ENCODE data around the gene TELO2. TPM values are rescaled to one million over a fixed set of nuclear protein-coding genes. Genes with fewer than 3 reads are reported as not detected.

TELO2 gene
- total RNA-seq, 2 experiments from 2014 or later = 48.1 to 60.0 TPM

DNA sequence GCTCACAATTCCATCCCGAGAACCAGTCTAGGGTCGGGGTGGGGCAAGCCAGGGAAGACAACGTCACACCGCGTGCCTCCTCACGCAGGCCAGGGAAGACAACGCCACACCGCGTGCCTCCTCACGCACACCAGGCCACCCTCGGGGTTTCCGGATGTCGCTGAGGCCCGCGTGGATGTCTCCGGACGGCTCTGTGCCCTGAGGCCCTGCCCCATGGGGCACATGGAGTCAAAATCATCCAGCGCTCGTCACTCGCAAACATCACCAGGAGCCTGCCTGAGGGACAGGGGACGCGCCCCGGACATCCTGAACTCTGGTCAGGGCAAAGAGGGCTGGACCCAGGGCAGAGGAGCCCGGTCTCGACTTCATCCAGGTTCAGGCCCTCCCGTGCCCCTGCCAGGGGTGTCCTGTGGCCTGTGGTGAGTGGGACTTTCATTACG is 44.0 kb downstream of the TELO2 start:
- H3K9me3 Mint-ChIP-seq (ENCODE audit: low read depth) = no peaks in the 10 kb centered on the region
- DNase-seq (no peak), ATAC-seq (no peak)
- peaks cover 45% of the 10 kb centered on the region for H3K36me3 Mint-ChIP-seq (ENCODE audit: low read depth)
- peaks cover 56% of the 10 kb centered on the region for H3K4me1 Mint-ChIP-seq
- peak overlapping the region; percentile 94 for H3K27ac Mint-ChIP-seq
- CTCF ChIA-PET = interaction anchor here (0.9 kb wide), 1 partner anchor 23 kb away, joined by 4 read pairs; no protein-coding TSS in a partner anchor
- intact Hi-C loops (cut with DNase I, micrococcal nuclease) = loop anchor here in 1 of 2 experiments (5.0 kb wide), 1 partner anchor 75 kb away; the partner anchor contains the start of genes CRAMP1 and IFT140
- H3K27me3 Mint-ChIP-seq = no peaks in the 10 kb centered on the region
- peak overlapping the region; percentile 95 for H3K4me3 Mint-ChIP-seq
- POLR2A ChIA-PET = no interaction called here

DNA sequence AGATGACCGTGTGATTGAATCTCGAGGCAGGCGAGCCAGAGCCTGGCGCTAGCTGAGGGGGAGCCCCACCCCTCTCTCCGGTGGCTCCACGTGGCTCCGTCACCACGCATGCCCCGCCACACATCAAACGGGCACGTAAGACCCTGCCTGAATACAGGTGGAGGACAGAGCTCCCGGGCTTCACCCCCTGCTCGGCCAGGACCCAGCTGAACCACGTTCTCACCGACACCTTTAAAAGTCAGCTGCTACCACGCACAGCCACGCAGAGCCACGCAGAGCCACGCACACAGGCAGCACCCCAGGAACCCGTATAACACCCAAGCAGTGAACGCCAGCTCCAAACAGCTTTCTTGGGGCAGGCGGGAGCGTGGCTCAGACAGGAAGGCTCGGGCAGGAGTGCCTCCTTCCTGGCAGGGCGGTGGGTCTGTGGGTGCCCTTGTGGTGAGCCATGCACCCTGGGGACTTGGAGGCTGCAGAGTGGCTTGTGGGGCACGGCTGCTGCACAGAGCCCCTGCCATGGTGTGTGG is 44.7 kb downstream of the TELO2 start:
- DNase-seq (peak; percentile 60), ATAC-seq (peak; percentile 3)
- POLR2A ChIA-PET = no interaction called here
- H3K9me3 Mint-ChIP-seq (ENCODE audit: low read depth) = no peaks in the 10 kb centered on the region
- H3K27ac Mint-ChIP-seq = peak overlapping the region; percentile 94
- intact Hi-C loops (cut with DNase I, micrococcal nuclease) = loop anchor here in 1 of 2 experiments (5.0 kb wide), 1 partner anchor 74 kb away; the partner anchor contains the start of genes CRAMP1 and IFT140
- no peaks in the 10 kb centered on the region for H3K27me3 Mint-ChIP-seq
- peak overlapping the region; percentile 95 for H3K4me3 Mint-ChIP-seq
- CTCF ChIA-PET = interaction anchor here (0.7 to 1.3 kb wide), 3 partner anchors 24 to 178 kb away, joined by 3 to 4 read pairs (median 4); no protein-coding TSS in a partner anchor
- H3K4me1 Mint-ChIP-seq = peaks cover 57% of the 10 kb centered on the region
- peaks cover 46% of the 10 kb centered on the region for H3K36me3 Mint-ChIP-seq (ENCODE audit: low read depth)

DNA sequence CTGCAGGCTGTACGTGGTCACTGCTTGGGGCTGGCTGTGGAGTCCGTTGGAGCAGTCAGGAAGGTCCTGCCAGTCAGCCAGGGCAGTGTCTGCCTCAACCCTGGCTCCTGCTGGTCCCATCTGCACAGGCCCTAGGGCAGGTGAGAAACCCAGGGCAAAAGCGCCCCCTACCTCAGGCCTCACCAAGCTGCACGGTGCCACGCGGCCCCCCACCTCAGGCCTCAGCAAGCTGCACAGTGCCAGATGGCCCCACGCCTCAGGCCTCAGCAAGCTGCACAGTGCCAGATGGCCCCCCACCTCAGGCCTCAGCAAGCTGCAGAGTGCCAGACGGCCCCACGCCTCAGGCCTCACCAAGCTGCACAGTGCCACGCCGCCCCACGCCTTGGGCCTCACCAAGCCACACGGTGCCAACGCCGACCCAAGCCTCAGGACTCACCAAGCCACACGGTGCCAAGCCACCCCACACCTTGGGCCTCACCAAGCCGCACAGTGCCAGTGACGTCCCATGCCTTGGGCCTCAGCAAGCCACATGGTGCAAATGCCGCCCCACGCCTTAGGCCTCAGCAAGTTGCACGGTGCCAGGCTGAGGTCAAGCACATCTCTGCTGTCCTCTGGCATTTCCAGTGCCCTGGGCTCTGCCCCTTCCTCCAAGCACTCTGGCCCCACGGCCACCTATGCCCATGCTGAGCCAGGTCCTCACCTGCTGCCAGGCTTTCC is 45.8 kb downstream of the TELO2 start:
- ChIA-PET POLR2A (no interaction called here), CTCF (interaction anchor here (1.3 kb wide), 1 partner anchor 174 kb away, joined by 4 read pairs; no protein-coding TSS in a partner anchor)
- peak; percentile 70 for DNase-seq
- H3K4me1 Mint-ChIP-seq = peaks cover 62% of the 10 kb centered on the region
- H3K27ac Mint-ChIP-seq = peak overlapping the region; percentile 94
- ATAC-seq = peak; percentile 13
- peak overlapping the region; percentile 95 for H3K4me3 Mint-ChIP-seq
- intact Hi-C loops (cut with DNase I, micrococcal nuclease) = loop anchor here in 1 of 2 experiments (5.0 kb wide), 1 partner anchor 73 kb away; the partner anchor contains the start of genes CRAMP1 and IFT140
- no peaks in the 10 kb centered on the region for H3K27me3 Mint-ChIP-seq
- no peaks in the 10 kb centered on the region for H3K9me3 Mint-ChIP-seq (ENCODE audit: low read depth)
- peaks cover 53% of the 10 kb centered on the region for H3K36me3 Mint-ChIP-seq (ENCODE audit: low read depth)

DNA sequence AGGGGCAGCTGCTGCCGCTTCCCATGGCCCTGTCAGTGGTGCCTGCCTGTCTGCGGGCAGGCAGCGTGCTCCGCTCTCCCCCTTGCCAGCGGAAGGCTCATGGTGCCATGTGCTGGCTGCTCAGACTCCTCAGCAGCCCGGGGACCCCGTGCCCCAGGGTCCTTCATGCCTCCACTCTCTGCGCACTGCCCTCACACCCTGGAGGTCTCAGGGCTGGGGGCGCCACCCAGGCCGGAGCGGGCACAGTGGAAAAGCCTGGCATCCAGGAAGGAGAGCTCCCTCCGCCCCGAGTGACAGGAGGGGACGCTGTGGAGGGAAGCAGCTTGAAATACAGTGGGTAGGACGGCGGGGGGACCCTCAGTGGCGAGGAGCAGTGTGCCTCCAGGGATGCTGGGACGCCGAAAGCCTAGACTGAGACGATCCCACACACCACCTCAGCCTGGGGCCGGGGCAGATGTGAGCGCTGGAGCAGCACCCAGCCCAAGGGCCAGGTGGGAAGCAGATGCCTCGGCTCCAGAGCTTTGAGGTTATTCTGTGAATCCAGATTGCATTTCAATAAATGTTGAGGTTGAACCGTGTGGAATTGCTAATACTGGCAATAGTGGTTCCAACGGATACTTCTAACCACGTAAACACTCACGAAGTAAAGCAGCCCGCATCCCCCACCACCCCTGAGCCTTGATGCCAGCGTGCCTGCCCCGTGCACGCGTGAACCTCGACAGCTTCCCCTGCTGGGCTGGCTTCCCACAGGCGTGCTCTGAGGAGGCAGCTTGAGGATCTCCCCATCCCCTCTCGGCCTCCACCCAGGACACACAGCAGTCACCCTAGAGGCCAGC is 46.8 kb downstream of the TELO2 start:
- ChIA-PET POLR2A (no interaction called here), CTCF (no interaction called here)
- DNase-seq = no peak
- ATAC-seq = no peak
- Mint-ChIP-seq H3K36me3 (ENCODE audit: low read depth) (peaks cover 48% of the 10 kb centered on the region), H3K4me3 (no peak overlapping the region), H3K27ac (peak overlapping the region; percentile 47), H3K9me3 (ENCODE audit: low read depth) (no peaks in the 10 kb centered on the region), H3K4me1 (peaks cover 71% of the 10 kb centered on the region), H3K27me3 (no peaks in the 10 kb centered on the region)
- intact Hi-C loops (cut with DNase I, micrococcal nuclease) = loop anchor here in 1 of 2 experiments (5.0 to 10.0 kb wide), 2 partner anchors 72 to 175 kb away; partner anchors contain the start of genes CRAMP1 and IFT140

DNA sequence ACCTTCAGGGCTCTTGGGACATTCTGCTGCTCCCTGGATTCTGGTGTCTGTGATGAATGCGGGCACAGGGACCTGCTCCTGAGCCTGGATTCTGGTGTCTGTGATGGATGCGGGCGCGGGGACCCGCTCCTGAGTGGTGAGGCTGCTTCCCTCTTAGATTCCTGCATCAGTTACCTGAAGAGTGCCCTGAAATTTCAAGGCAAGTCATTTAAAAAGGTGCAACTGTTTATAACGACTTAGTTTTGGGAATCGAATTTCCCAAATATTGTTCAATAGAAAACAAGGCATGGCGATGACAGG is 47.3 kb downstream of the TELO2 start:
- Mint-ChIP-seq H3K36me3 (ENCODE audit: low read depth) (peaks cover 46% of the 10 kb centered on the region), H3K4me3 (no peak overlapping the region), H3K9me3 (ENCODE audit: low read depth) (no peaks in the 10 kb centered on the region), H3K4me1 (peaks cover 77% of the 10 kb centered on the region), H3K27ac (peak overlapping the region; percentile 76), H3K27me3 (no peaks in the 10 kb centered on the region)
- ChIA-PET CTCF (no interaction called here), POLR2A (no interaction called here)
- intact Hi-C loops (cut with DNase I, micrococcal nuclease) = loop anchor here in 1 of 2 experiments (10.0 kb wide), 1 partner anchor 176 kb away; no protein-coding TSS in a partner anchor
- ATAC-seq (no peak), DNase-seq (no peak)

DNA sequence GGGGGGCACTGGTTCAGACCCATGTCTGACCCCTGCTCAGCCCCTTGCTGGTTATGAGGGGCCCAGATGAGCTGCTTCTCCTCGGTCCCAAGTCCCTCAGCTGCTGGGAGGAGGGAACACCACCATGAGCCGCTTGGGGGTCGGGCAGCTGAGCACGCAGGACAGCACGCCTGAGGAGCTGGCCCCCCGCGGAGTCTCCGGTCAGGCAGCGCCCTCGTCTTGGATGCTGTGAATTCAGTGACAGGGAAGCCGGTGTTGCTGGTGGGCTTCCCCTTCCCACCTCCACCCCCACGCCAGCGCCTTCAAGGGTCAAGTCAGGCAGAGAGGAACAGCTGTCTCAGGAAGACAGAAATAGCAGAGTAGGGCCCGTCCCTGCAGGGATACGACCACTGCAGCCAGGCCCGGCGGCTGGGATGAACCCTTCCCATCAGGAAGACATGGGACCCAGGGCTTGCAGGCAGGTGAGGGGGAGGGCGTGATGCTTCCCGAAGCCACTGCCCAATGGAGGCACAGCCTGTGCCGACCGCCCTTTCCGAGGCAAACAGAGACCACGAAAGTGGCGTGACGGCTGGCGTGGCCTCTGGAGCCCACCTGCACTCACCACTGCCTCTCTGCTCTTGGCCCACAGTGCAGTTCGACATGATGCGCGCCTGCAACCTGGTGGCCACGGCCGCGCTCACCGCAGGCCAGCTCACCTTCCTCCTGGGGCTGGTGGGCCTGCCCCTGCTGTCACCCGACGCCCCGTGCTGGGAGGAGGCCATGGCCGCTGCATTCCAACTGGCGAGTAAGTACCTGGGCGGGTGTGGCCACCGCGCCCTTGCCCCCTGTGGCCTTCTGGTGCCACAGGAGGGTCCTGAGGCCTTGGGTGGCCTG is 48.4 kb downstream of the TELO2 start:
- peaks cover 44% of the 10 kb centered on the region for H3K36me3 Mint-ChIP-seq (ENCODE audit: low read depth)
- no peak for ATAC-seq
- CTCF ChIA-PET = interaction anchor here (0.5 kb wide), 1 partner anchor 267 kb away, joined by 3 read pairs; no protein-coding TSS in a partner anchor
- no peak overlapping the region for H3K4me3 Mint-ChIP-seq
- H3K27me3 Mint-ChIP-seq = no peaks in the 10 kb centered on the region
- peak overlapping the region; percentile 51 for H3K27ac Mint-ChIP-seq
- H3K4me1 Mint-ChIP-seq = peaks cover 82% of the 10 kb centered on the region
- intact Hi-C loops (cut with DNase I, micrococcal nuclease) = loop anchor here (2.0 to 10.0 kb wide), 5 partner anchors 121 to 233 kb away; partner anchors contain the start of genes EME2 (in 1 of the 2), MAPK8IP3 (in 1 of the 2), MRPS34 (in 1 of the 2) and UBE2I (in 1 of the 2)
- H3K9me3 Mint-ChIP-seq (ENCODE audit: low read depth) = no peaks in the 10 kb centered on the region
- DNase-seq = no peak
- POLR2A ChIA-PET = no interaction called here

DNA sequence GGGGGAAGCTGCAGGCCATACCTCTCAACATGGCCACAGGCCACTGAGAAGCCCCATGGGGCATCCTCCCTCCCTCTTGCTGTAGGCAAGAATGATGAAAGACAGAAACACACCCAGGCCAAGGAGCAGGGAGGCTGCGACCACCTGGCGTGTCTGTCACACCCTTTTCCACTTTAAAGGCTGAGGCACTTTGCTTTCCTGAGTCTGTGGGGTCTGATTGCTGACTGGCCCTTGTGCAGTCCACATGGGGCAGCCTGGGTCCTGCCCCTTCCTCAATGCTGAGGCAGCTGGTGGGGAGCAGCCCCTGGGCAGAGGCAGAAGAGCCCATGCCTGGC is 49.0 kb downstream of the TELO2 start:
- Mint-ChIP-seq H3K4me3 (no peak overlapping the region), H3K36me3 (ENCODE audit: low read depth) (peaks cover 42% of the 10 kb centered on the region), H3K9me3 (ENCODE audit: low read depth) (no peaks in the 10 kb centered on the region), H3K4me1 (peaks cover 82% of the 10 kb centered on the region), H3K27ac (peak overlapping the region; percentile 99), H3K27me3 (no peaks in the 10 kb centered on the region)
- no peak for ATAC-seq
- ChIA-PET POLR2A (no interaction called here), CTCF (interaction anchor here (0.5 kb wide), 1 partner anchor 268 kb away, joined by 3 read pairs; no protein-coding TSS in a partner anchor)
- DNase-seq = no peak
- intact Hi-C loops (cut with DNase I, micrococcal nuclease) = loop anchor here (2.0 to 10.0 kb wide), 5 partner anchors 121 to 233 kb away; partner anchors contain the start of genes EME2 (in 1 of the 2), MAPK8IP3 (in 1 of the 2), MRPS34 (in 1 of the 2) and UBE2I (in 1 of the 2)

DNA sequence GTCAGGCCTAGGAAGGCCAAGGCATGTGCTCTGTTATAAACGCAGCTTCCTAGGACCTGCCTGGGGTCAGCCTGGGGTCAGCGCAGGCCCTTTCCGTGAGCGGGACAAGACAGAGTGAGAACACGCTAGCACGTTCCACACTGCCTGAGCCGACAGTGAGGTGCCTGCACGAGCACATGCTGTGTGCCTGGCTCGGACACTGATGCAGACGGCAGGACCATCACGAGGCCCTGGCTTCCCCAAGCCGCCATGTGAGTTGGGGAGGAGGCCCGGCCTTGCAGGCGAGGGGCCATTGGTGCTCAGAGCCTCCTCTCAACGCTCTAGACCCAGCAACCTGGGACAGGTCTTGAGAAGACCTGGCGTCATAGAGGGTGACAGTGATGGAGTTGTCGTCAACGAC is 49.4 kb downstream of the TELO2 start:
- Mint-ChIP-seq H3K27me3 (no peaks in the 10 kb centered on the region), H3K36me3 (ENCODE audit: low read depth) (peaks cover 38% of the 10 kb centered on the region), H3K4me3 (no peak overlapping the region), H3K9me3 (ENCODE audit: low read depth) (no peaks in the 10 kb centered on the region), H3K27ac (peak overlapping the region; percentile 99), H3K4me1 (peaks cover 80% of the 10 kb centered on the region)
- ChIA-PET POLR2A (no interaction called here), CTCF (interaction anchor here (0.5 kb wide), 1 partner anchor 268 kb away, joined by 3 read pairs; no protein-coding TSS in a partner anchor)
- DNase-seq (no peak), ATAC-seq (no peak)
- intact Hi-C loops (cut with DNase I, micrococcal nuclease) = loop anchor here (2.0 to 10.0 kb wide), 5 partner anchors 122 to 234 kb away; partner anchors contain the start of genes EME2 (in 1 of the 2), MAPK8IP3 (in 1 of the 2), MRPS34 (in 1 of the 2) and UBE2I (in 1 of the 2)

DNA sequence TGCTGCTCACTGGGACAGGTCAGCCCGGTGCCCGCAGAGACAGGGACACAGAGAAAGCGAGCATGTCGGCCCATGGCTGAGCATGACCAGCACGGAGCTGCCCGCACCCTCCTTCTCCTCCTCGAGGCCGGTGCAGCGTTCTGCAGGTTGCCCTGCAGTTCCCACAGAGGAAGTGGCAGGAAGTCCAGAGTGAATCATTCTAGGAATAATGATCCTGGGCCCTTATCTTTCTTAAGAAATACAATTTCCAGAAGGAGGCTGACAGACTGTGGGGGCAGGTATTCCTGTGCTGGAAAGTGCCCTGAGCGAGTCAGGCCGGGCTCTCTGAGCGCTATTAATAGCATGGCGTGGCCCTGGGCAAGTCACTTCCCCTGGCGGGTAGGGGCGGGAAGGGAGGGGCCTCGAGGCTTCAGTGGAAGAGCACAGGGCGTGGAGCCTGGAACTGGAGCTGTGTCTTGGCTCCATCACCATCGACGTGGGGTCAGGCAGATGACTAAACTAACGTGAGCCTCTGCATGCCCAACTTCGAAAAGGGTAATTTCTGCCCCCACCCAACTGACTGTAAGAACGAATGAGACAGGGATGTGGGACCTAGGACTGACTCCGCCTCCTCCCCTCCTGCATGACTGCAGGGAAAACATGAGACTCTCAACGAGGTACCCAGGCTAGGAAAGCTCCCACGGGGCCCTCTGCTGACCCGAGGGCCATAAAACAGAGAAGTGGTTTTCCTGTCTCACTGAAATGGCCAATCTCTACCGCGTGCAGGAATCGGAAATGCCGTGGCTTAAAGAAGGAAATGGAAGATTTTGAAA is 50.1 kb downstream of the TELO2 start:
- H3K4me3 Mint-ChIP-seq = peak overlapping the region; percentile 71
- ChIA-PET CTCF (interaction anchor here (0.7 to 1.0 kb wide), 2 partner anchors 15 to 245 kb away, joined by 3 read pairs; no protein-coding TSS in a partner anchor), POLR2A (no interaction called here)
- peak overlapping the region; percentile 99 for H3K27ac Mint-ChIP-seq
- H3K4me1 Mint-ChIP-seq = peaks cover 78% of the 10 kb centered on the region
- intact Hi-C loops (cut with DNase I, micrococcal nuclease) = loop anchor here (1.0 to 10.0 kb wide), 9 partner anchors 8 to 234 kb away; partner anchors contain the start of genes CLCN7 (in 1 of the 2), CRAMP1 (in 1 of the 2), EME2 (in 1 of the 2) and IFT140 (in 1 of the 2)
- H3K9me3 Mint-ChIP-seq (ENCODE audit: low read depth) = no peaks in the 10 kb centered on the region
- ATAC-seq (peak; percentile 85), DNase-seq (peak; percentile 84)
- H3K27me3 Mint-ChIP-seq = no peaks in the 10 kb centered on the region
- peaks cover 31% of the 10 kb centered on the region for H3K36me3 Mint-ChIP-seq (ENCODE audit: low read depth)

Measured in activated CD4-positive, alpha-beta T cell treated with anti-CD3 and anti-CD28 coated beads for 36 hours (primary cell).